H1 (cell line): ENCODE results near the gene TGFBR2. TPM values are rescaled to one million over a fixed set of nuclear protein-coding genes. Genes with fewer than 3 reads are reported as not detected.

Source experiments
- HDAC2 ChIP-seq, 2 experiments: fragments of 300-600 bp in 1 of 2; sonication (generic) in 1 of 2; IDR thresholded peaks; 2 replicates each; pipeline ENCODE4 v1.6.1; 2011 to 2012; ENCODE audit warnings: low read depth in 2 of 2, low read length in 2 of 2, mild to moderate bottlenecking in 2 of 2, moderate library complexity in 2 of 2, borderline replicate concordance in 1 of 2, inconsistent platforms in 1 of 2
- KDM1A ChIP-seq: fragments of 200-600, 300-600 bp; sonication (generic); IDR thresholded peaks from 2 replicates; pipeline ENCODE4 v1.7.1; 2016; ENCODE audit warnings: mild to moderate bottlenecking, low read length, borderline replicate concordance
- TBP ChIP-seq: IDR thresholded peaks from 2 replicates; pipeline ENCODE4 v1.6.1; 2011; ENCODE audit warnings: low read depth, low read length, improper control_type of control experiment
- polyA plus RNA-seq, 7 experiments: library from polyadenylated mRNA; depleted of rRNA in 3 of 7; stranded (reverse) in 5 of 7; unstranded in 2 of 7; fragments of >200 nt in 5 of 7; fragments of 200-250 nt in 2 of 7; gene quantifications; 1 replicate in 5 of 7; 2 replicates in 1 of 7; 4 replicates in 1 of 7; pipeline versions ENCODE4 v1.2.1 to v1.2.3, GENCODE V29; 2011 to 2013; ENCODE audit warnings: missing spikeins in 2 of 7, mixed read lengths in 2 of 7
- total RNA-seq: library from RNA; stranded (reverse); fragmentation: NEBNext Ultra II Directional; extraction: Animal tissue kit (Norgen Biotek cat#: 25700); gene quantifications from 2 replicates; pipeline ENCODE4 v1.2.1, GENCODE V29; 2021
- TF ChIP-seq, protein P1 (sequence below): IDR thresholded peaks from 2 replicates; pipeline ENCODE4 v1.6.1; 2011; ENCODE audit warnings: low read depth, mild to moderate bottlenecking, low read length; ENCODE audit not compliant: insufficient read depth

The TGFBR2 gene
- total and polyA plus RNA-seq, 2 of the 8 experiments (the other 6 are each of a cell fraction or from before 2014, with no cell fraction given): 4.2 to 7.4 TPM

DNA sequence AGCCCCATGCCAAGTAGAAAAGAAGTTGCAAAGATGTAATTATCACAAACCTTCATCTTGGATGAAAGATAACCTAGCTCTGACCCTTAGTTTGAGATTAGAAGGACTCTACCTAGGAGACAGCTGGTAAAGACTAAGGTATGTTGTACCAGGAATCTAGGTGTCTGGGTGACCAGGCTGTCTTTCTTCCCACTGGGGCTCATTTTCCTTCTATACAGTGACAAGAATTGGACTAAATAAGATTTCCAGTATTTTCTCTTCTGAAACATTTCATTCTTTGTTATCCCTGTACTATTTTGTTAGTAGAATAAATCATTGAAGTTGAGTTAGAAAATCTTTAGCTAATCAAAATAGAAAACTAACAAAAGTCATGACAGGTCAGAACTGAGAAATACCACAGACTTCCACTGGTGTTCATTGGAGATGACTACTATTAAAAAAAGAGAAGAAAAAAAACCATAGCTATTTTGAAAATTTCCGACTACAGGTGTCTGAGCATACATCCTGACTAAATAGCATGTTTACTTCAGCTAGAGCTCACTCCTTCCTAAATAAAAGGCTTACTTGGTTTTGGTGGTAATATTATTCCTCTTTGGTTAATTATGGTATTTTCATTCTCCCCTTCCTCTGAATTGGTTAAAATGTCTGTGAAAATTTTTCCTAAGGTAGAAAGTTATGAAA is 10.1 kb downstream of the TGFBR2 start (continued):
- no peak for TF ChIP-seq TBP
- no peak for TF ChIP-seq HDAC2 (IDR thresholded peaks at IDR 0.05; ENCODE audit: borderline replicate concordance in 1 of 2, low read depth in 2 of 2, low read length in 2 of 2)
- TF ChIP-seq, protein P1, sequence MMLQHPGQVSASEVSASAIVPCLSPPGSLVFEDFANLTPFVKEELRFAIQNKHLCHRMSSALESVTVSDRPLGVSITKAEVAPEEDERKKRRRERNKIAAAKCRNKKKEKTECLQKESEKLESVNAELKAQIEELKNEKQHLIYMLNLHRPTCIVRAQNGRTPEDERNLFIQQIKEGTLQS: no peak
- no peak for TF ChIP-seq KDM1A
